Dermis blood vessel endothelial cell (primary cell): ENCODE measurements around the gene SUPT4H1. TPM values are rescaled to one million over a fixed set of nuclear protein-coding genes. Genes with fewer than 3 reads are reported as not detected.

Experiments
- DNase-seq: peaks from one replicate; pipeline ENCODE4 v3.0.0; 2010
- total RNA-seq: library from RNA; depleted of rRNA; stranded (reverse); fragments of >200 nt; gene quantifications from 2 replicates; pipeline ENCODE4 v1.2.3, GENCODE V29; 2014

SUPT4H1 gene
- total RNA-seq, 1 donor from 2014 or later = 53.6 TPM

DNA sequence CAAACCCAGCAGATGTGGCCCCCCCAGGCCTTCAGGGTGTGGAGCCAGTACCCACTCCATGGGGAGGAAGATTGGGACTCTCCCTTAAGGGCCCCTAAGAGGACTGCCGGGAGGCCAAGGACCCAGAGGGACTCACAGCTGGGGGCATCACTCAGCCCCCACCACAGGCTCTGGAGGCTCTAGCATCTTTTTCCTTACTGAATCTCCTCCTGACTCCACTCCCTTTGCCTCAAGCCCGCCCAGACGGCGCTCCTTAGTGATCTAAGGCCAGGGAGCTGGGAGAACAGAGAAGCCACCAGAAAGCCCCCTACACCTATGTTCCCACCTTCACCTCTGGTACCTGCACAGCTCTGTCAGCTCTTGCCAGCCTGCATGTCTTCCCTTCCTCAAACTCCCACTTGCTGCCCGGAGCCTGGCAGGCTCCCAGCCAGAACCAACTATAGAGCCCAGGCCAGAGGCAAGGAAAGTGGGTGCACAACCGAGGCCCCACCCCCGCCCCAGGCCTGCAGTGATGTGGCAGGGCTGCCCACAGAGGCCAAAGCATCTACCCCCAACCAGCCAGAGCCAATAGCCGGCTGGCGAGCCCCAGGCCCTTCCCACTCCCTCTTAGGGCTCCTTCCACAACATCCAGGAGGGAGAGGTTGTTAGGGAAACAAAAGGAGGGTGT lies 48.9 kb downstream of the SUPT4H1 start:
- DNase-seq = no peak

DNA sequence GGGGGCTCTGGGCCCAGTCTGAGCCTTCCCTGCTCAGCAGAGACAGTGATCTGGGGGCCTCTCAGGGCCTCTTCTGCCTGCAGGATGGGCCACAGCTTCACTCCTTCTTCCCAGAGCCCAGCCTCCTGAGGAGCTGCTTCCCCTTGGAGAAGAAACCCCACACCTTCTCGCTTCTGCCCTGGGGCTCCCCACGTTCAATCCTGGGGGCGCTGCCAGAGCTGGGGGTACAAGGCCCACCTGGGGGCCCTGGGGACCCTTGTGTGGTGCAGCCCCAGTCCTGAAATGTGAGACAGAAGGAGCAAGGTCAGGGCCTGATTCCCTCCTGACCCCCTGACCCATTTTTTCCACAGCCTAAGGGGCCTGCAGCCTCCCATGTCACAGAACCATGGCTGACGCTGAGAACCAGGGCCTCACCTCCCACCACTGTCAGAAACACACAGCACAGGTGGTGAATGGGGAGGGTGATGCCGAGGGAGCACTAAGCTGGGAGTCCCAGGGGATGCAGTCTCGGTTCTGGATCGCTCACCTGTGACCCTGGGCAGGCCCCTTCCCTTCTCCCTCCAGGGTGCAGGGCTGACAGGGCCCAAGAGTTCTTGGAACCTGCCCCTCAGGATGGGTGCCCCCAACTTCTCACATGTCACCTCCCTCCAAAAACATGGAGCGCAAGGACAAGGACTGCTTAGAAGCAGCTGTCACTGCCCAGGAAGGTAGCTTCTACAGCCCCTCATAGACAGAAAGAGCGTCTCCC lies 49.7 kb downstream of the SUPT4H1 start:
- no peak for DNase-seq

DNA sequence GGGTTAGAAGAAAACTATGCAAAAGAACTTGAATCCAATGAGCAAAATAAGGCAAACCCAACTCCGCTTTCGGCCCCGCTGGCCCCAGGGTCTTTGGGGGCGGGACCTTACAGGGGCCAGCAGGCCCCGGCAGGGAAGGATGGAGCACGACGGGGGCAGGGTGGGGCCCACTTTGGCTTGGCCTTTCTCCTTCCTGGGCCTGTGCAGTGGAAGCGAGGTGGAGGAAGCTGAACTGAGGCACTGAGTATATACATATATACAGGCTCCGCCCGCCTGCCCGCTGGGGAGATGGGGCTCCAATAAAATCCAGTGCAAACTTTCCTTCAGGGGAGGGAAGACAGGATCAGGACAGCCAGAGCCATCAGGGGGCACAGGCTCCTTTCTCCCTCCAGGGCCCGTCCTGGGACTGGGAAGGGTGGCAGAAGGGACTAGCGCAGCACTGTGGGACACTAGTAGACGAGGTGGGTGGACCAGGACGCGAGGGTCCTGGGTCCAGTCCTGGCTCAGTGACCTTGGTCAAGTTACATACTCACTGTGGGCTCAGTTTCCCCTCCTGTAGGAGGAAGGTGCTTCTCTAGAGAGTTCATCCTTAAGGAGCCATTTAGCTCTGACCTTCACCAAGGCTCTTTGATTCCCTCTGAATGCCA lies 50.4 kb downstream of the SUPT4H1 start:
- DNase-seq = no peak

DNA sequence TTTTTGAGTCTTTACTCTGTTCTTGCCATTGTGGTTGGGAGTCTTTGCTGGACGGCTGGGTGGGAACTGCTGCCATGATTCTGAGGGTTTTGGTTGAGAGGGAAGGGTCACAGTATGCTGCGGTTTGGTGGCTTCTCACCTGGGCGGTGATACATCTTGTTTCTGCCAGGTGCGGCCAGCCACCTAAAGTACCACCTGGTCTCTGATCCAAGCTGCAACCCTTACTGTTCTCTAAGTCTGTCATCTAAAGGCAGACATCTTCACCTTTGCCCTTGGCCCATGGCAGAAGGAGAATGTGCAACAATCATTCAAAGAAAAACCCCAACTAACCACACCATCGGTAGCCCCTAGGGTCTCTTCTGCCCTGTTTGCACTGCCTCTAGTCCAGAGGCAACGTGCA lies 51.7 kb downstream of the SUPT4H1 start:
- no peak for DNase-seq

Other genes starting within 250 kb of the SUPT4H1 start
- not detected in 2 replicates for gene OR4D1, start 203.8 kb downstream of the SUPT4H1 start, total RNA-seq
- gene OR4D2, start 185.2 kb downstream of the SUPT4H1 start, total RNA-seq = not detected in 2 replicates
- not detected in 2 replicates for gene EPX, start 159.5 kb downstream of the SUPT4H1 start, total RNA-seq
- 10.2 and 13.4 TPM in 2 replicates for gene MKS1, start 132.9 kb downstream of the SUPT4H1 start, total RNA-seq
- gene LPO, start 113.6 kb downstream of the SUPT4H1 start, total RNA-seq = under 0.01 TPM in 1 of 2 replicates, not detected in the other
- not detected in 2 replicates for gene MPO, start 71.3 kb downstream of the SUPT4H1 start, total RNA-seq
- under 0.01 and 0.14 TPM in 2 replicates for gene TSPOAP1, start 23.4 kb downstream of the SUPT4H1 start, total RNA-seq
- not detected in 2 replicates for gene RNF43, start 65.3 kb upstream of the SUPT4H1 start, total RNA-seq
- 0.05 and 0.17 TPM in 2 replicates for gene HSF5, start 136.2 kb upstream of the SUPT4H1 start, total RNA-seq
- 53.9 and 57.5 TPM in 2 replicates for gene MTMR4, start 162.4 kb upstream of the SUPT4H1 start, total RNA-seq